Activated effector memory CD4-positive, alpha-beta T cell treated with Interleukin-2 at 50 U/mL for 16 hours (primary cell): ENCODE results near the gene PIGR.

Experiments
- DNase-seq: peaks from one replicate; pipeline ENCODE4 v3.0.0-alpha.2; 2020

PIGR gene

DNA sequence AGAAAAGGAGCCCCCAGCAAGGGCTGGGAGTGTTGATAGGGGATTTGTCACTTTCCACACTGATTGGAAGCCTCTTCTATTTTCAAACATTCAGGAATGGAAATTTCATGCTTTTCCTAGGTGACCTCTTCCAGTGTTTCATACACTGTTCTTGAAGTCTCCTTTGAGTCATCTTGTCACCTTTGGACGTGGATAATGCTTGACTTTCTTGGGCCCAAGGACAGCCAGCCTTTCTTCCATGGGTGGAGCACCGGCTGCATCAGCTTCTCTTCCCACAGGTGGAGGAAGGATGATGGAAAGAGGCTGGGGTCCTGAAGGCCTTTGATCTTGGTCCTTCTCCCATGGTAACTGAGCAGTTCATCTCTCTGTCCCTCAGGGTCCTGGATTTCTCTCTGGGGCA lies 11.9 kb upstream of the PIGR start:
- DNase-seq = no peak

- no peak for DNase-seq
Measured at GRCh38 chr1:206957639-206958038, 11.4 kb upstream of the PIGR start.

DNA sequence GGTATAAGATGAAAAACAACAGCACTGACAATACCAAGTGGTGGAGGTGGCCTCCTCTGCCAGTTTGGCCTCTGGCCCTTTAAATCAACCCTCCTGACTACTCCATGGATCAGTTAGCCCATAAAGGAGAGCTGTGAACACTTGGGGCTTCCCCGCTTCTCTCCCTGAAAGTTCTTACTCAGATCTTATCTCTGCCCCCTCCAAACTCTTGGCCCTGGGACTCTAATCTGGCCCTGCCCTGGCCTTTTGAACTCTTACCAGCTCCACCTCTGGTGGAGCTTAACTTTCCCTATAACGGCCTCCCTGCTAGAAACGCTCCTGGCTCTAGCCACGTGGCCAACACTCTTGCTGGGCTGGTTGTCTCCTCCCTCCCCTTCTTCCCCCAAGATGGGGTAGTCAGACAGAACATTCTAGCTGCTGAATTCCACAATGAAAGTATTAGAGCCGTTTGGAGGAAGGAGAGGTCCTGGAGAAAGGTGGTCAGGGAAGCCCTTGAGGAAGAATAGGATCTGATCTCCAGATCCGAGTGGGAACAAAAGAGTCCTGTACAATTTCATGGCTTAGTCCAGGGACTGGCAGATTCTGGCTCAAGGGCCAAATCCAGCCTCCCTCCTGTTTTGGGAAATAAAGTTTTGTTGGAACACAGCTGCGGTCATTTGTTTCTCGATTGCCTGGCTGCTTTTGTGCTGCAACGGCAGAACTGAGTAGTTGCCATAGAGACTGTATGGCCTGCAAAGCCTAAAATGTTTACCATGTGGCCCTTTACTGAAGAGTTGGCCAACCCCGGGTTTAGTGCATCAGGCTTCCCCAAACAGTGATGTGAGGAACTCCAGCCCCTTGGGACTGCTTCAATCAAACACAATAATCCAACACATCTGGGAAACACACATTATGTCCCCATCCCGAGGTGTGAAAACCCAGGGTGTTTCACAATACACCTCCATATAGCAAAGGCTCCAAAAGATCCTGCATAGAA lies 9.5 kb upstream of the PIGR start:
- no peak for DNase-seq

- DNase-seq = no peak
Measured at GRCh38 chr1:206954459-206955342, 8.4 kb upstream of the PIGR start.

DNA sequence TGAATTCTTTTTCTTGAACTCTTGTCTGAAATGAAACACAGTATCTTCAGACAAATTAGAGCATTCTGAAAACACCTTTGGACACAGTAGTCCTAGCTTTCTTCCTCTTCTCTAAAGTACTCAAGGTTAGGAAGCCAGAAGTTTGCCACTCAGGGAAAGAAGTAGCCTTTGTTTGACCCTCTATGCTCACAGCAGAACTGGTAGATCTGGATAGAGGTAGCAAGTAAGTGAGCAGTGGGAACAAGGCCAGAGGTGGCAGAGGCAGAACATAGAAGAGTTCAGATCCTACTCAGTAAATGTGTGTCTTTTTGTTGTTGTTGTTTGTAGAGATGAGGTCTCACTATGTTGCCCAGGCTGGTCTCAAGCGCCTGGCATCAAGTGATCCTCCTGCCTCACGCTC lies 7.4 kb upstream of the PIGR start:
- DNase-seq = no peak

- DNase-seq = no peak
Measured at GRCh38 chr1:206953126-206953525, 6.9 kb upstream of the PIGR start.

DNA sequence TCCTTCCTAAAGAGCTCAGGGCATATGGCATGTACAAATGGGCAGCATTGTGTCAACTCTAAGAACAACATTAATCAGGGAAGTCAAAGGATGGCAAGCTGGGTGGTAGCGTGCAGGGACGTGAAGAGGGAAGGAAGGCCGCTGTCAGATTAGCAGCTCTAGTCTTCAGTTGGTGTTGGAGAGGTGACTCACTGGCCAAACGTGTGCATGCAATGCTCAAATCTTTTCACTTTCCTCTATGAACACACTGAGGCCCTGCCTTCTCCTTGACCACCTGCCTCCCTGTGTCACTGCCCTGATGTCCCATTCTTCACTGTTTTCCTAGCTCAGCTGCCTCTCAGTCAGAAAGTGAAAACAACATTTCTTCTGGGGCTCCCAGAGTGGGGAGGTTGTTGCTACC lies 5.9 kb upstream of the PIGR start:
- no peak for DNase-seq

DNA sequence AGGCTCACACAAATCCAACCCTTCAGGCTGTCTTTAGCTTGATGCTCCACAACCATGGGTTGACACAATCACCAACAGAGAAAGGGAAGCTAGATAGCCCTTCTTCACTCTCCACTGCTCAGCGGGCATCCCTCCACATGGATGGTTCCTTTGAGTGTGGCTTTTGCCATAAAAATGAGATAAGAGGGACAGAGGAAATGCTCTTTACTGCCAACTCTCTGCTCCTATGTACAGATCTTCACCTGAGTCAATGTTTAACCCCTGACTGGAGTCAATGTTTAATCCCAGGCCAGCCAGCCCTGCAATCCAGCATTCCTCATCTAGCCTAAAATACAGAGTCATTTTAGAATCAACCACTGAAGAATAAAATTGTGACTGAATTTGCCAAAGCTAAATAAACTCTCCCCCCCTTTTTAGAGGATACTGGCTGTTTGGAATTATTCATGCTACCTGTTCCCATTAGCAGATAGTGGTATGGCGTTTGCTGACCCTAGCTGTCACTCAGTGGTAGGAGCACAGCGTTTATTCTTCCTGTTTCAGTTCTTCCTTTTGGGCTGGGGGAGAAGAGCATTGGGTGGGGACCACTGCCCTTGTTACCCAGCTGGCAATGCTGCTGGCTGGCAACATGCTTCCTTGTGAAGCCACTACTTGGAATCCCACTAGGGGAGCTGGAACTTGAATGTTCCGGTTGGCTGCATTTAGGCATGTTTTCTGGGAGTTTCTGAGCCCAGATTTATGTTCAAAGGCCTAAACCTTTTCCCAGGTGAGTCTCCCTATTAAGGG lies 5.2 kb upstream of the PIGR start:
- DNase-seq = no peak

DNA sequence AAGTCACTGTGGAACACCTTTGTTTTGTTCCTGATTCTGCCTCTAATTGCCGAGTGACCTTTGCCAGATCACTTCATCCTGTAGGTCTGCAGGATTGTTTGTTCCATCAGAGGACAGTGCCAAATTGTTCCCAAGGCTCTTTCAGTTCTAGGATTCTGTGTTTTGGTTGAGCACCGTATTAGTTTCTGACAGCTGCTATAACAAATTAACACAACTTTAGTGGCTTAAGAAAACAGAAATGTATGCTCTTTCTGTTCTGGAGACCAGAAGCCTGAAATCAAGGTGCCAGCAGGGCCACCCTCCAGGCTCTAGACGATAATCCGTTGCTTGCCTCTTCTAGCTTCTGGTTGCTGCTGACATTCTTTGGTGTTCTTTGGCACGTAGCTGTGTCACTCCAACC lies 3.4 kb upstream of the PIGR start:
- DNase-seq = no peak

DNA sequence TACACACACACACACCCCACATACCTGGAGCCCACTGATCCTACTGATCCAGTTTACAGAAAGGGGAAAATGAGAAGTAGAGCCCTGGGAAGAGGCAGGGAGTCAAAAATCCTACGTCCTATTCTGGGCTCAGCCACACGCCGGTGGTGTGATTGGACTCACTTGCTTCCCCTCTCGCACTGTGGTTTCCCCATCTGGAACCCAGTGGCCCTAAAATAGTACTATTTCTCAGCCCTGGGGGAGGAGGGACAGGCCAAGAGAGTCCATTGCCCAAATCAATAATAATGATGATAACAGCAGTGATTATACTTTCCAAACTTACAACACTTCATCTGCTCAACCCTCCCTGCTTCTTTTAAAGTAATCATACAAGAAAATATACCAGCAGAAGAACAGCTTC lies 2.9 kb upstream of the PIGR start:
- no peak for DNase-seq

DNA sequence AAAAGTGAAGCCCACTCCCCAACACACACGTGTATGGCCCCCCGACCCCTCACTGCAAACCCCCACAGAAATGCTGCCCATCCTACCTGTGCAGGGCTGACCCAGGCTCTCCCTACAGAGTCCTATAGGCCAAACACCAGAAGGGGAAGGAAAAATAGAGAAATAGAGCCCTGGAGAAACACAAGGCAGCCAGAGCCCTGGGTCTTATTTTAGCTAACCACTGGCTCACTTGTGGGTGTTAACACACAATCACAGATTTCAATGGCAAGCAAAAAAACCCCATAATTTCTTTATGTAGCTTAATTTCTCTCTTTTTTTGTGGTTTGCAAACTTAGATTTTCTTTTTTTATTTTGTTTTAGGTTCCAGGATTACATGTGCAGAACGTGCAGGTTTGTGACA lies 989 bp upstream of the PIGR start:
- DNase-seq = no peak

GRCh38 chr1:206945779-206946178 lies 487 bp downstream of the PIGR start:
- no peak for DNase-seq

DNA sequence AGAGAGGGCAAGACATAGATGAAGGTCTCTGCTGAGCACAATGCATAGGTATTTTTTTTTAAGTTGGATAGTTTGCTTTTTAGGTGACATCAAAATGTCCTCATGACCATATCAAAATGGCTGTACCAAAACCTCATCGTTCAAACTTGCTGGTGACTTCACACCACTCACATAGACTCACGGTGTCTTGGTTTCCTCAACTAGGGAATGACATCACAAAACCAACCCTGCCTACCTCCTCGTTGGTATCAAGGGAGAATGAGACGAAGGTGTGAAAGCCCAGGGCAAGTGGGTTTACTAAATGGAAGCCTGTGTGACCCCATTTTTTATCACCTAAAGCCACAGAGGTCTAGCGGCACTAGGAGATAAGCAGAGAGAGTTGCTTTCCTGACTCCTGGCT lies 1.6 kb downstream of the PIGR start:
- DNase-seq = no peak

GRCh38 chr1:206941766-206942418 lies 4.4 kb downstream of the PIGR start:
- DNase-seq = no peak

DNA sequence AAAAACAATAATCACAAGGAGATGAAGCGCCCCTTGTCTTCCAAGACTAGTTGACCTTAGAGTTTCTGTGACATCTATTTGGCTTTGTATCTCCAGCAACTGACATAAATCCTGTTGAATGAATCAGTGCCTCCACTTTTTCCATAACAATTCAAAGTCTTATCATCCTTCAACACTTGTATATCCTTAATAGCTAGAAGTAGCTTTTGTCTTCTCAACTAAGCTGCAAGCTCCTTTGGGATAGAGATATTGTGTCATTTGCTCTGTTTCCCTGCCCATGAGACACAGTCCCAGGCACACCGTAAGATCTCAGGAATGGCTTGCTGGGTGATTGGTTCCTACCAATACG lies 5.7 kb downstream of the PIGR start:
- DNase-seq = no peak

GRCh38 chr1:206939841-206940587 lies 6.3 kb downstream of the PIGR start:
- no peak for DNase-seq

DNA sequence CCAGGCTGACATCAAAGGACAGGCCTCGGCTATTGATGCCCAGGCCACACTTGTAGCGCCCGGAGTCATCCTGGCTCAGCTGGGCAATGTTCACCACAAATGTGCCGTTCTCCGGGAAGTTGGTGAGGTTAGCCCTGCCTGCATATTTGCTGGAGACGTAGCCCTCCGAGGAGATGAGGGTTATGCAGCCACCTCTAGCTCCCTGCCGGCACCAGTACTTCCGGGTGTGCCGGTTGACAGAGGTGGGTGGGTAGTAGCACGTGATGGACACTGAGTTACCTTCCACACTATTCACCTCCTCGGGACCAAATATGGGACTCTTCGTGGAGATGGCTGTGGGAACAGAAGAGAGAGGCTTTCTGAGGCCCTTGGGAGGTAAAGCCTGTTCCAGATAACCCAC lies 7.1 kb downstream of the PIGR start:
- no peak for DNase-seq

GRCh38 chr1:206937425-206937824 lies 8.8 kb downstream of the PIGR start:
- no peak for DNase-seq

DNA sequence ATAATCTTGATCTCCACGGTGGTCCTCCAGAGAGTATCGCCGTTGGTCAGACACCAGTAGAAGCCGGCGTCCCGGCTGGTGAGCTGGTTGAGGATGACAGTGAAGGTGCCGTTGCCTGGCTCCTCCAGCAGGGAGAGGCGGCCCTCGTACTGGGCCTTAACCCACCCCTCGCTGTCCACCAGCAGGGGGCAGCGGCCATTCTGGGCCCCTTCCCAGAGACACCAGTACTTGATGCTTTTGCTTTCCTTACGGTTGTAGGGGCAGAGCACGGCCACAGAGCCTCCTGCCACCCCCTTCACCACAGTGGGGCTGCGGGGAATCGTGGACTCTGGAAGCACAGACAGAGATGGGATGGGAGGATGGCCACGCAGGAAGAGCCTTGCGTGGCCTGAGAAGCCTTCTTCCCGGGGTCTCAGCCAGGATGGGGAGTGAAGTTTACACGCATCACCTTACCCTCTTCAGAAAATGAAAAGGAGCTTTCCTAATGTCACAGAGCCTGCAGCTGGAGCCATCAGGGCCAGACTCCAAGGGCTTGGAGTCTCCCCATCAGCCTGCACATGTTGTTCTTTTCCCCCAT lies 10.7 kb downstream of the PIGR start:
- DNase-seq = no peak

DNA sequence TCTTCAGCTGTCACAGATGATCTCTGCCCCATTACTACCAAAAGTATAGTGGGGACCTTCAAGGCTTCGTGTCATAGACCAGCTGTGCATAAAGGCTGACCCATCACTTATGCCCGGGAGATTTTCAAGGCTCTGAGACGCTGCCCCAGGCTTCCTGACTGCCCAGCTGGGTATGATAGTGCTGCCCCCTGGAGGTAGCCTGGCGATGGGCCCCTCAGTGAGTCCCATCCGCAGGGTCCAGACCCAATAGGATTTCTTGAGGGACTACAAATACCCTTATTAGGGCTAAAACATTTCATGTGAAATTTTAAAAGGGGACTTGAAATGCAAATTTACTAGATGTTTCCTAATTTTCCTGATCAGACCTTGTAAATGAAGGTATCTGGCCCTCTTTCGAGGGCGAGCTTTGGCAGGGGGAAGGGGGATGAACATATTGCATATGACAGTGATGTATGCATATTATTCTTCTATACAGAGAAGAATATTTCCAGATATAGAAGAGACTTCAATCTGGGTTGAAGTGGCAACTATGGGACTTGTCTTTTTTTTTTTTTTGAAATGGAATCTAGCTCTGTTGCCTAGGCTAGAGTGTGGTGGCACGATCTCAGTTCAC lies 12.8 kb downstream of the PIGR start:
- DNase-seq = peak; percentile 56

DNA sequence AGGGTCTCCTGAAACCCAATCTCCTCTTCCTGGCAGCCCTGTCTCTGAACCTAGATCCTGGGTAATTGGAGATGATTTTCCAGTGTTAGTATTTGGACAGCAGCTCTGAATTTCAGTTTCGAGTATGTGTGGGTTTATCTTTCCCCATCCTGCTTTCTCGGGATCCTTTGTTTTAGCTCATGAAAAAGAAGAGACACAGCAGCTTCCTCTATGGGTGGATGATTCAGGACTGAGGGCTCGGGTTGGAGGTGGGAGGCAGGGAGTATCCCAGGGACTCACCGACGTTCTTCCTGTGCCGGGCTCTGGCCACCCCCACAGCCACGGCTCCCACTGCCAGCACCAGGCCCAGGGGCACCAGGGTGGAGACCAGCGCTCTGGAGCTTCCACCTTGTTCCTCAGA lies 14.1 kb downstream of the PIGR start:
- no peak for DNase-seq
